ENCODE results near the gene SVIL.

The SVIL gene, protein sequence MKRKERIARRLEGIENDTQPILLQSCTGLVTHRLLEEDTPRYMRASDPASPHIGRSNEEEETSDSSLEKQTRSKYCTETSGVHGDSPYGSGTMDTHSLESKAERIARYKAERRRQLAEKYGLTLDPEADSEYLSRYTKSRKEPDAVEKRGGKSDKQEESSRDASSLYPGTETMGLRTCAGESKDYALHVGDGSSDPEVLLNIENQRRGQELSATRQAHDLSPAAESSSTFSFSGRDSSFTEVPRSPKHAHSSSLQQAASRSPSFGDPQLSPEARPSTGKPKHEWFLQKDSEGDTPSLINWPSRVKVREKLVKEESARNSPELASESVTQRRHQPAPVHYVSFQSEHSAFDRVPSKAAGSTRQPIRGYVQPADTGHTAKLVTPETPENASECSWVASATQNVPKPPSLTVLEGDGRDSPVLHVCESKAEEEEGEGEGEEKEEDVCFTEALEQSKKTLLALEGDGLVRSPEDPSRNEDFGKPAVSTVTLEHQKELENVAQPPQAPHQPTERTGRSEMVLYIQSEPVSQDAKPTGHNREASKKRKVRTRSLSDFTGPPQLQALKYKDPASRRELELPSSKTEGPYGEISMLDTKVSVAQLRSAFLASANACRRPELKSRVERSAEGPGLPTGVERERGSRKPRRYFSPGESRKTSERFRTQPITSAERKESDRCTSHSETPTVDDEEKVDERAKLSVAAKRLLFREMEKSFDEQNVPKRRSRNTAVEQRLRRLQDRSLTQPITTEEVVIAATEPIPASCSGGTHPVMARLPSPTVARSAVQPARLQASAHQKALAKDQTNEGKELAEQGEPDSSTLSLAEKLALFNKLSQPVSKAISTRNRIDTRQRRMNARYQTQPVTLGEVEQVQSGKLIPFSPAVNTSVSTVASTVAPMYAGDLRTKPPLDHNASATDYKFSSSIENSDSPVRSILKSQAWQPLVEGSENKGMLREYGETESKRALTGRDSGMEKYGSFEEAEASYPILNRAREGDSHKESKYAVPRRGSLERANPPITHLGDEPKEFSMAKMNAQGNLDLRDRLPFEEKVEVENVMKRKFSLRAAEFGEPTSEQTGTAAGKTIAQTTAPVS (N-terminal part only)

DNA sequence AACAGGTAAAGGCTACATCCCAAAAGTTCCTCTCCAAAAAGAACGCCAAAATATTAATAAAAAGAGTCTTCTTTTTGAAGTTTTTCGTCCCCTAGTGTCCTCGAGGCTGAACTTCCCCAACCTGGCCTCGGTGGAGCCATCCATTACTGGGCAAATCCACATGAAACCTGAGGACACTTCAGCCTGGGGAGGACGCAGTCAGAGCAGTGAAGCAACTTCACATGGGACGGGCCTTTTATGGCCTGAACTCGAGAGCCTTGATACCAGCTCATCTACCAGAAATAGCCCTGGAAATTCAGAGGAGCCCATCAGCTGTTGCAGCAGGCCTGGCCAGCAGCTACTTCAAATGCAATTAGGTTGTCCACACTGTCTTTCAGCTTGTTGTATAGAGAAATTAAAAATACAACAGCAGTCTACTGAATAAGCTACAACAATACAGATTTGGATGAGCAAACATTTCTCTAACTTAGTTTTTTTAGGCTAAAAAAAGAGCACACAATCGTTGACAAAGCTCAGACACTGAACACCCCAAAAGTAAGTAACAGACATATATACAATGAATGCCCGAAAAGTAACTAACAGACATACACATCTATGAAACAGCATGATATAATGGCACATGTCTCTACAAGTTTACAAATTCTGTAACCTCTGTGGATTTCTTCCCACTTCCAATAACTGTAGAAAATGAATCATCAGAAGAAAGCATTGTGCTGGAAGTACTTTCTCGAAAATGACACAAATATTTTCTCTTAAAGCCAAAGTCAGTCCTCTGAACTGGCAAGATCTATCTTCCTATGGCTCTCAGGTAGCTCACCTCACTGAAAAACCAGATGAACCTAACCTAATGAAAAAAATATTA is at the start of gene SVIL:
SVIL (minus strand) TSS at position 208 of the 862 bp plus-strand sequence. CDS start 79,913 bp downstream, outside the sequence.
- no peak for DNase-seq

DNA sequence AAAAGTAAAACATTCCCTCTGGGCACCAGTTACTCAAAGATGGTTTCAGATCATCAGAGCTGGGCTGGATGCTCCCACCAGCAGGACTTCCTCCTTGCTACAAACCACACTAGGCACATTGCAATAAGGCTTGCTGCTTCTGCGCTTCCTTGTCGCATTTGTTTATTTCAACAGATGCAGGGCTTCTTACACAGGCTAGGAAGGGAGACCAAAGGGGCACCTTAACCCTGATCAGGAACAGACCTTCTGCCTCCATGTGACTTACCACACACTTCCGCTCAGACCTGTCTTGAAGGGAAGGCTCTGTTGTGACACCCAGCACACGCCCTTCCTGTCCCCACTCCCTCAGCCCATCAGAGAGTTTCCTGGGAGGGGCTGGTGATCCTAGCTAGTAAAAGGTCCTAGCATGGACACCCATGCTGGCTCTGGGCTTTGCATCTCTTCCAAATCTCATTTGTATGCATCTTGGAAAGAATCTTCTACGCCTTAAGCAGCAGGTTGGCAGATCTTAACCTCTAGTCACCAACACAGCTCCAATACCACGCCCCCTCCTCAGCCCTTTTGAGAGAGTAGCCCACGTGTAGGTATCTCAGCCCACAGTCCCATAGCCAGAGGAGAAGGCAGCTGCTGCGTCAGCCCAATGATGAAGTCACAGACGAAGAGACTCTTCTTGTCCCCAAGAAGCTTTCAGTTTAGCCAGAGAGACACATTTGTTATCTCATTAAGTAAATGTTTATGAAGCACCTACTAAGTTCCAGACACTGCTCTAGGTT is 47.1 kb upstream of the SVIL start:
- peak; percentile 60 for DNase-seq

GRCh38 chr10:29680091-29680490 is 45.3 kb upstream of the SVIL start:
- DNase-seq, result no peak

- no peak for DNase-seq
These were observed 42.0 kb upstream of the SVIL start for GRCh38 chr10:29676732-29677131.

- DNase-seq, result no peak
These were observed 41.2 kb upstream of the SVIL start for GRCh38 chr10:29675984-29676383.

DNA sequence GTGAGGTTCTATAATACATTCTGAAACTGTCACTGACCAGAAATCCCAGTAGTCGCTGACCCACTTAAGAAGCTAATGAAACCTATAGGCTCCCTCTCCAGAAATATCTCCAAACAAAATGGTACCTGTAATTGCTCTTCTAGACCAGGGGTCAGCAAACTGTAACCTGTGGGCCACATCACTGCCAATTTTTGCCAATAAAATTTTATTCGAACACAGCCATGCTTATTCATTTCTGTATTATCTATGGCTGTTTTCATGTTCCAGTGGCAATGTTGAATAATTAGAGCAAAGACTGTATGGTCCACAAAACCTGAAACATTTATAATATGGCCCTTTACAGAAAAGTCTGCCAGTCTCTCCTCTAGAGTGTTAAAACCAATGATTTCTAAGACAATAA is 37.2 kb upstream of the SVIL start:
- no peak for DNase-seq

DNA sequence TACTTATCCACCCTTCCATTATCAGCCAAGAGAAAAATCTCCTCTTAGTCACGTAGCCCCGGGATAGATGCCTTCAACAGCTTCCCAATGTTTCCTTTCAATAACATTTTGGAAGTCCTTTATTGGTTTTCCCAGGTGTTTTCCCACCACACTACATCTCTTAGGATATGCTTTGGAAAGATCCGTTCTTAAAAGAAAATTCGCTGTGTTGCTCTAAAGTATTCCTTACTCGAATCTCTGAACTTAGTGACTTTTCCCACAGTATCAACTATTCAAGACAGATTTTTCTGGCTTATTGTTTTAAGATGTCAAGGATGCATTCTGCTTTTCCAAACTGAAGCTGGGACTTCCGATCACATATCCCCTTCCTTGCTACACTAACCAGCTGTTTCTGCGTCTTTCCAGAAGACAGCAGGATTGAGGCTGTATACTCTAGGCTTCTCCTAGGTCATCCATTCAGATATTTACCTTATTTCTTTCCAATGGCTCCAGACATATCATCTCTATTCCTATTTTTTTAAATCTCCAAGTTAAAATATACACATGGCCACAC is 36.5 kb upstream of the SVIL start:
- no peak for DNase-seq

GRCh38 chr10:29670761-29671160 is 36.0 kb upstream of the SVIL start:
- no peak for DNase-seq

DNA sequence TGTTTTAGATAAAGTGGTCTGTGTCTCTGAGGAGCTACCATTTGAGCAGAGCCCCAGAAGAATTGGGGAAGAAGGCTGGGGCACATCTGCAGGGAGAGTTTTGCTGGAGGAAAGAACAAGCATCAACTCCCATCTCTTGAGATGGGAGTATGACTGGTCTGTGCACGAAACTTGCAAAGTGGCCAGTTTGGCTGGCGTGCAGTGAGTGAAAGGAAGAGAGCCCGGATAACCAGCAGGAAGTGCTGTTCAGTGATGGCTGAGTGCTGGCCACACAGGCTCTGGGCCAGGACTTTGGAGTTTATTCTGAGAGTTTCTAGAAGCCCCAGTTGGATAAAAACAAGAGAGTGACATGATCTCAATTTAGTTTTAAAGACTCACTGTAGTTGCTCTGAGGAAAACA is 34.4 kb upstream of the SVIL start:
- DNase-seq, result no peak

GRCh38 chr10:29668628-29669027 is 33.9 kb upstream of the SVIL start:
- no peak for DNase-seq

DNA sequence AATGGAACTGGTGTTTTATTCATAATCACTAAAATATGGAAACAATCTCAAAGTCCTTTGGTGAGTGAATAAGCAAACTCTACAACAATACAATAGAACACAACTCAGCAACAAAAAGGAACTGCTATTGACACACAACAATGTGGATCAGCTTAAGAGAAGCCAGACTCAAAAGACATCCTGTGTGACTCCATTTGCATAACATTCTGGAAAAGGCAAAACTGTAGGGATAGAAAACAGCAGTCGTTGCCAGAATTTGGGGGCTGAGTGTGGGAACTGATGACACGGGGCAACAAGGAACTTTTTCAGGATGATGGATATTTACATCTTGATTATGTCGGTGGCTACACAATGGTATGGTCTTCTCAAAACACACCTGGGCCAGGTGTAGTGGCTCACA is 32.4 kb upstream of the SVIL start:
- no peak for DNase-seq

DNA sequence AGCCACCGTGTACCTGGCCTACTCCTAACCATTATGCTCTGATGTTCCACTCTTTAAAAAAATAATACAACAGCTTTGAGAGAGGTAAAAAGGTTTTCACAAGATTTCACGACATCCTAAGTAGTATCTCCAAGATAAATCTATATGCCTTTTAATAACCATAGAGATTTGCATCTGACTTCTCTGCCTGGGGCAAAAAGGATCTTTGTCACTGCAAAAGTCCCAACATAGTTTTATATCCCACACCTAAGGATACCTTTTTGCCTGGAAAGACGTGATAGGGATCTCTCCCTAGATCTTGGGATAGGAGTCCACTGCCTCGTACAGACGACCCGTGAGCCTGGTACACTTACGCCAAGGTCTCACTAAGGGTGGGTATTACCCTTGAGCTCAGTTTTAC is 31.4 kb upstream of the SVIL start:
- no peak for DNase-seq

- no peak for DNase-seq
These were observed 28.9 kb upstream of the SVIL start for GRCh38 chr10:29663718-29664117.

- peak; percentile 91 for DNase-seq
These were observed 24.5 kb upstream of the SVIL start for GRCh38 chr10:29658984-29659965.

GRCh38 chr10:29657719-29658274 is 23.0 kb upstream of the SVIL start:
- DNase-seq, result no peak

DNA sequence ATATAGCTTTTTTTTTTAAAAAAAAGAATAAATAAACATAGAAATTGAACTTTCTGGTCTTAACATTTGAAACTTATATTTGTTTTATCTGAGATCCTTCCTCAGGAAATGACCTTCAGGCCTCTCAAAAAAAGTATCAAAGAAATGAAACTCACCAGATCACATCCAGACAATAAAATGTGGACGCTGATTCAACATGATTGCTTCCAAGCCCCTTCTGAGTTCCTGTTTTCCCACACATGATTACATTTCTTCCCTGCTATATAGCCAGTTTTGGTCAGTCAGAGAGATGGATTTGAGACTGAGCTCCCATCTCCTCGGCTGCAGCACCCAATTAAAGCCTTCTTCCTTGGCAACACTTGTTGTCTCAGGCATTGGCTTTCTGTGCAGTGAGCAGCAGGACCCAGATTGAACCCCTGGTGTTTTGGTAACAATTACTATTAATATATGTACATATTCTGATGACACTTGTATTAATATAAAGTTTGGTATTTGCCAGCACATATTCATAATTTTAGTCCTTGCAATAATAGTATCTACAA is 21.8 kb upstream of the SVIL start:
- no peak for DNase-seq

DNA sequence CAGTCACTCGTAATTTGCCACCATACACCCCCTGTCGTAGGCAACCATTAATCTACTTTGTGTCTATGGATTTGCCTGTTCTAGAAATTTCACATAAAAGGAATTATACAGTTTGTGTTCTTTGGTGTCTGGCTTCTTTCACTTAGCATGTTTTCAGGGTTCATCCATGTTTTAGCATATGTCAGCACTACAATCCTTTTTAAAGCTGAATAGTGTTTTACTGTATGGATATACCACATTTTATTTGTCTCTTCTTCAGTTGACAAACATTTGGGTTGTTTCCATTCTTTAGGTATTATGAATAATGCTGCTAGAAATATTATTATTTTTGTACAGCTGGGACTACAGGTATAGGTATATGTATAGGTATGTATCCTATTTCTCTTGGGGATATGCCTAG is 17.4 kb upstream of the SVIL start:
- DNase-seq, result no peak

GRCh38 chr10:29651767-29652166 is 17.0 kb upstream of the SVIL start:
- DNase-seq, result no peak

DNA sequence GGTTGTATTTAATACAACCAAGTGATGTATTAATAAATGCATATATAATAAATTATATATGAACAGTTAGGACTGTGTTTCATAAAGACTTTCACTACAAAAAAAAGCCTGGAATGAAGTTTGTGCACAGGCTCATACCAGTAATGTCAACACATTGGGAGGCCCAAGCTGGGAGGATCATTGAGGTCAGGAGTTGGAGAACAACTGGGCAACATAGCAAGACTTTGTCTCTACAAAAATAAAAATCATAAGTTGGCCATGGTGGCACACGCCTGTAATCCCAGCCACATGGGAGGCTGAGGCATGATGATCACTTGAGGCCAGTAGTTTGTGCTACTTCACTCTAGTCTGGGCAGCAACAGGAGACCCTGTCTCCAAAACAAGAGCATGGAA is 15.8 kb upstream of the SVIL start:
- DNase-seq, result no peak
